NB4 (cell line): ENCODE measurements around the gene GNB5.

ENCODE experiments used
- CTCF ChIP-seq: IDR thresholded peaks from one replicate; pipeline ENCODE4 v1.5.1; 2012; ENCODE audit warnings: low read depth, low read length
- MYC ChIP-seq: IDR thresholded peaks from 2 replicates; pipeline ENCODE4 v1.6.1; 2011; ENCODE audit warnings: low read depth, low read length
- POLR2A ChIP-seq: IDR thresholded peaks from 2 replicates; pipeline ENCODE4 v1.6.1; 2011; ENCODE audit warnings: mild to moderate bottlenecking; ENCODE audit not compliant: insufficient read length; ENCODE audit errors: extremely low read depth
- TF ChIP-seq, protein P1 (sequence below): IDR thresholded peaks from 2 replicates; pipeline ENCODE4 v1.6.1; 2011; ENCODE audit warnings: low read depth, low read length

DNA sequence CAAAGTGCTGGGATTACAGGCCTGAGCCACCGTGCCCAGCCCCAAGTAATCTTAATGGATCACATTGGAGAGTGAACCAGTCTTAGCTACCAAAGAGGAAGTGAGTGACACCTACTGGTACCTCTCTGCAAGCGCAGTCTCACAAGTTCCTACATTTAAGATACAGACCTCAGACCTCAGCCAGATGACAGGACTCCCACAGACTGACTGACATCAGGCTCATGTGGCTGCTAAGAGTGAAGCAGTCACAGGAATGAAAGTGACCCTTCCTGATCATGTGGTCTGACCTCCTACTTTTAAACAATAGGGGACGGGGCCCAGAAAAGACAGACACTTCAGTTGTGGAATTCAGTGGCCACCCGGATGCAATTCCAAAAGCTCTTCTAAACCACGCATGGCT, 36.3 kb upstream of the GNB5 start:
- TF ChIP-seq CTCF = peak; percentile 87
- TF ChIP-seq, protein P1, sequence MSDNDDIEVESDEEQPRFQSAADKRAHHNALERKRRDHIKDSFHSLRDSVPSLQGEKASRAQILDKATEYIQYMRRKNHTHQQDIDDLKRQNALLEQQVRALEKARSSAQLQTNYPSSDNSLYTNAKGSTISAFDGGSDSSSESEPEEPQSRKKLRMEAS = peak; percentile 53; the same call in 1 of the 2 replicates
- no peak for TF ChIP-seq POLR2A
- TF ChIP-seq MYC = peak; percentile 49; the same call in 1 of the 2 replicates
